ENCODE measurements around the gene CCDC177. TPM values are rescaled to one million over a fixed set of nuclear protein-coding genes. Genes with fewer than 3 reads are reported as not detected.

The CCDC177 gene
- polyA plus RNA-seq, 1 experiment = not detected

DNA sequence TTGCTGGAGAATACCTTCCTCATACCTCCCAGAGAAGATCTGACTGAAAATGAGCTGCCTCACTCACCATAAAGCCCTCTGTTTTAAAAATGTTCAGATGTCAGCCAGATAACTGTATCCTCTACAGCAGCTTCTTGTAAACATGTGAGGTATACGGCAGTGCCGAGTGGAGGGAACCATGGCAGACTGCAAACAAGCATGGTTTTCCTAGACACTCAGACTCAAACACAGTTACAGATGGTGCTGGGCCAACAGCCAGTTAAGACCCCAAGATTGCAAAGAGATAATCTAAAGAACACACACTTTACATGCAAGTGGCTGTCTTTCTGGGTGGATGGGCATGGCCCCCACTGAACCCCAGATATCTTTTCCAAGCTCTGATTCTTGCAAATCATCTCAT, 16.6 kb upstream of the CCDC177 start:
- peaks cover 5% of the 10 kb centered on the region for H3K27me3 ChIP-seq (ENCODE audit: control insufficient read depth, insufficient read depth, low read length)
- no peaks in the 10 kb centered on the region for H3K9me3 ChIP-seq (ENCODE audit: control insufficient read depth, insufficient read depth, low read length)
- no peak for DNase-seq (ENCODE audit: low read depth, low spot score)
- no peak overlapping the region for H3K4me3 ChIP-seq (ENCODE audit: low read depth, low read length)
- ChIA-PET CTCF (interaction anchor here (1.0 to 1.3 kb wide), 2 partner anchors 13 to 136 kb away, joined by 3 to 4 read pairs; no protein-coding TSS in a partner anchor), POLR2A (no interaction called here)
- TF ChIP-seq CTCF (IDR thresholded peaks at IDR 0.05; ENCODE audit: low read depth, low read length) = no peak
- H3K27ac ChIP-seq (ENCODE audit: low read depth, low read length) = no peak overlapping the region

DNA sequence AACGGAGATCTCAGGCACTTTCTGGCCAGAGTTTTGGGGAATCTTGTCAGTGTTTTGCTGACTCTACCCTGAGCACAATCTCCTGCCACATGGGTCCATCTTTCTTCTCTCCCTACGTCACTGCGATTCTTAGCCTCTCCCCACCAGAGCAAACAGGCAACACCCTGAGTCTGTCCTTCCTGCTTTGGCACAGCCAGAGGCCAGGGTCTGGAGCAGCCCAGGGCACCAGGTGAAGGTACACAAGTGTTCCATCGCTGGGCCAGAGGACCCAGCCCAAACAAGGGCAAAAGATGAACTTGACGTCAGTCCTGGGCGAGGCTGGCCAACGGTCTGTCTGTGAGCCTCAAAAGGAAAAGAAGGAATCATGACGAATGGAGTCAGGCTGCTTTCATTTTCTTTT, 12.7 kb upstream of the CCDC177 start:
- Histone ChIP-seq H3K9me3 (ENCODE audit: control insufficient read depth, insufficient read depth, low read length) (no peaks in the 10 kb centered on the region), H3K4me3 (ENCODE audit: low read depth, low read length) (no peak overlapping the region), H3K27me3 (ENCODE audit: control insufficient read depth, insufficient read depth, low read length) (no peaks in the 10 kb centered on the region), H3K27ac (ENCODE audit: low read depth, low read length) (no peak overlapping the region)
- ChIA-PET POLR2A (no interaction called here), CTCF (interaction anchor here (5.6 kb wide), 1 partner anchor 140 kb away, joined by 115 read pairs; no protein-coding TSS in a partner anchor)
- DNase-seq (ENCODE audit: low read depth, low spot score) = no peak
- TF ChIP-seq CTCF (IDR thresholded peaks at IDR 0.05; ENCODE audit: low read depth, low read length) = no peak

DNA sequence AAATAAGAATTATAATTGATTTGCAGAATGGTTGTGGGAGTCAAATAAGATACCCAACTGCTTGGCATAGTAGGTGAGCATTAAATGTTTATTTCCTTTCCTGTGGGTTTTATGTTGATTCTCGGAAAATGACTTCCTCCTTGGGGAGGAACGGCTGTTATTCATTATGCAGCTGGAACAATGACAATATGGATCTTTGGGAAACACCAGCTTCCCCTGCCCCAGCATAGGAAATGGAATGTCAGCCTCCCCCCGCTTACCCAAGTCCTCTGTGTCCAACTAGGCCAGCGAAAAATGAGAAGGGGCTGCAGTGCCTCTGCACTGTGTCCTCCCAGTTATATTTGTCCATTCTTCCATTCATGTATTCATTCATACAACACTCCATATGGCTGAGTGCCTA, 11.7 kb upstream of the CCDC177 start:
- POLR2A ChIA-PET = no interaction called here
- no peak for TF ChIP-seq CTCF (IDR thresholded peaks at IDR 0.05; ENCODE audit: low read depth, low read length)

GRCh38 chr14:69584389-69584788, 9.7 kb upstream of the CCDC177 start:
- ChIA-PET CTCF (interaction anchor here (0.5 to 5.6 kb wide), 58 partner anchors 9 to 444 kb away, joined by 3 to 115 read pairs (median 4); partner anchors contain the start of genes CCDC177 and SRSF5), POLR2A (no interaction called here)
- Histone ChIP-seq H3K27ac (ENCODE audit: low read depth, low read length) (no peak overlapping the region), H3K9me3 (ENCODE audit: control insufficient read depth, insufficient read depth, low read length) (no peaks in the 10 kb centered on the region), H3K27me3 (ENCODE audit: control insufficient read depth, insufficient read depth, low read length) (no peaks in the 10 kb centered on the region), H3K4me3 (ENCODE audit: low read depth, low read length) (no peak overlapping the region)
- DNase-seq (ENCODE audit: low read depth, low spot score) = no peak
- no peak for TF ChIP-seq CTCF (IDR thresholded peaks at IDR 0.05; ENCODE audit: low read depth, low read length)

More for the DNA sequence above, 11.7 kb upstream of the CCDC177 start:
- Histone ChIP-seq H3K4me3 (ENCODE audit: low read depth, low read length) (no peak overlapping the region), H3K27me3 (ENCODE audit: control insufficient read depth, insufficient read depth, low read length) (no peaks in the 10 kb centered on the region), H3K9me3 (ENCODE audit: control insufficient read depth, insufficient read depth, low read length) (no peaks in the 10 kb centered on the region), H3K27ac (ENCODE audit: low read depth, low read length) (no peak overlapping the region)
- no peak for DNase-seq (ENCODE audit: low read depth, low spot score)
- CTCF ChIA-PET = interaction anchor here (1.0 to 5.6 kb wide), 4 partner anchors 11 to 141 kb away, joined by 3 to 115 read pairs (median 26); partner anchors contain the start of gene CCDC177

DNA sequence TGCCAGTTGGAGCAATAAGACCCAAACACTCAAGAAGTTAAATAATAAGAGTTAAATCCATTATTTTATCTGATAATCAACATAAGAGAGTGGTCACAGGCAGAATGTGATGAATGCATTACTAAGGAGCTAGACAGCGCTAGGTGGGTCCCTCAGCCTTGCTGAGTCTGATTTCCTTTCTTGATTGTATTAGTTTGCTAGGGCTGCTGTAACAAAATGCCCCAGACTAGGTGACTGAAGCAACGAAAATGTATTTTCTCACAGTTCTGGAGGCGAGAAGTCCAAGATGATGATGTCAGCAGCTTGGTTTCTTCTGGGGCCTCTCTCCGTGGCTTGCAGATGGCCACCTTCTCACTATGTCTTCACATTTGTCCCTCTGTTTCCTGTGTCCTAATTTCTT, 8.2 kb upstream of the CCDC177 start:
- ChIA-PET CTCF (interaction anchor here (1.5 to 5.6 kb wide), 3 partner anchors 10 to 144 kb away, joined by 3 to 115 read pairs (median 6); no protein-coding TSS in a partner anchor), POLR2A (no interaction called here)
- no peak for DNase-seq (ENCODE audit: low read depth, low spot score)
- Histone ChIP-seq H3K4me3 (ENCODE audit: low read depth, low read length) (no peak overlapping the region), H3K9me3 (ENCODE audit: control insufficient read depth, insufficient read depth, low read length) (no peaks in the 10 kb centered on the region), H3K27me3 (ENCODE audit: control insufficient read depth, insufficient read depth, low read length) (peaks cover 3% of the 10 kb centered on the region), H3K27ac (ENCODE audit: low read depth, low read length) (no peak overlapping the region)
- TF ChIP-seq CTCF (IDR thresholded peaks at IDR 0.05; ENCODE audit: low read depth, low read length) = no peak

Data from AG04450 (cell line).